ENCODE measurements around the gene SERP1.
A peak's percentile ranks its signal among the peaks of the same experiment; 100 is the strongest.

DNA sequence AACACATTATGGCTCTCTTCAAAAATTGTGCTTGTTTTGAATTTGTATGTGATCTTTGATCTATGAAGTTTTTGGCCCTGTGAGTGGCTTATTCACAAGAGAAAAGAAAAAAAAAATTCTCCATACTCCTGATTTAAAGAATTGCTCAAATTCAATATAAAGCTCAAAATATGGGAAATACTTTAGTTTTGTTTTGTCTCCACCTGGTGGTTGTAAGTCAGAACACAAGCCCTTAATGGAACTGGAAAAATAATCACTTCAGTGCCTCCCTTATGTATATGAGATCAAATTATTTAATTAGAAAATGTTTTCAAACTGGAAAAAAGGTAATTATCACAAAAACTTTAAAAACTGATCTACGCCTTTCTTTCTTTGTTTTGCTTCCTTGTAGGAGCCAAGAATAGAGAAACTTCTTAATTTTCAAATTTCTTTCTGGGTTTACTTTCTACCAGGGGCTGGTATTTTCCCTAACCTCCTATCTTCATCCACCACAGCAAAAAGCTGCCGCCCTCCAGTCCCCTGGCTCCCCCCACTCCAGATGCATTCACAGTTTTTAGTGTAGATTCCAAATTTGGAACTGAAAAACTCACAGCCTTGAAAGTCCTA is 50.6 kb downstream of the SERP1 start:
- TF ChIP-seq, protein P1, sequence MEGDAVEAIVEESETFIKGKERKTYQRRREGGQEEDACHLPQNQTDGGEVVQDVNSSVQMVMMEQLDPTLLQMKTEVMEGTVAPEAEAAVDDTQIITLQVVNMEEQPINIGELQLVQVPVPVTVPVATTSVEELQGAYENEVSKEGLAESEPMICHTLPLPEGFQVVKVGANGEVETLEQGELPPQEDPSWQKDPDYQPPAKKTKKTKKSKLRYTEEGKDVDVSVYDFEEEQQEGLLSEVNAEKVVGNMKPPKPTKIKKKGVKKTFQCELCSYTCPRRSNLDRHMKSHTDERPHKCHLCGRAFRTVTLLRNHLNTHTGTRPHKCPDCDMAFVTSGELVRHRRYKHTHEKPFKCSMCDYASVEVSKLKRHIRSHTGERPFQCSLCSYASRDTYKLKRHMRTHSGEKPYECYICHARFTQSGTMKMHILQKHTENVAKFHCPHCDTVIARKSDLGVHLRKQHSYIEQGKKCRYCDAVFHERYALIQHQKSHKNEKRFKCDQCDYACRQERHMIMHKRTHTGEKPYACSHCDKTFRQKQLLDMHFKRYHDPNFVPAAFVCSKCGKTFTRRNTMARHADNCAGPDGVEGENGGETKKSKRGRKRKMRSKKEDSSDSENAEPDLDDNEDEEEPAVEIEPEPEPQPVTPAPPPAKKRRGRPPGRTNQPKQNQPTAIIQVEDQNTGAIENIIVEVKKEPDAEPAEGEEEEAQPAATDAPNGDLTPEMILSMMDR (conservative IDR thresholded peaks at IDR 0.05; ENCODE audit: low read length): peak; percentile 96
- no peak for TF ChIP-seq EZH2phosphoT487 (IDR thresholded peaks at IDR 0.05; ENCODE audit: borderline replicate concordance, low read depth, low read length)
